Measurements from ENCODE around the gene TNRC18. TPM values are rescaled to one million over a fixed set of nuclear protein-coding genes. Genes with fewer than 3 reads are reported as not detected.
"Not testable (repeated sequence)": the region's sequence is repeated elsewhere in the genome, so short reads cannot be mapped to it uniquely, and the experiment has no call there.

TNRC18 gene
- 1 to 10 TPM in 2 of 3 donors, under 1 TPM in 1; 0.42 to 4.1 (median 1.0) TPM for polyA plus RNA-seq

- Mint-ChIP-seq H3K9me3 (peaks cover 0 to 3% (median 0%) of the 10 kb centered on the region in 6 donors), H3K36me3 (peaks cover 0 to 1% (median 0%) of the 10 kb centered on the region in 3 donors), H3K4me3 (peak within 1 kb of the TSS; percentile 84 to 91 (median 85)), H3K27ac (peak within 1 kb of the TSS in 4 of 6 donors; percentile 40 to 85 (median 69)), H3K27me3 (ENCODE audit: low read depth in 3 of 3) (peaks cover 36 to 57% (median 39%) of the 10 kb centered on the region in 3 donors), H3K4me1 (peaks cover 34 to 38% of the 10 kb centered on the region in 2 donors)
- DNase-seq = peak; percentile 47 to 48 (median 47)
These were observed at the start of gene TNRC18 for GRCh38 chr7:5423306-5423975. Gene TNRC18 (minus strand): TSS chr7:5423834. CDS start chr7:5421246, 2,588 bp downstream.

GRCh38 chr7:5472432-5473315 is 49.0 kb upstream of the TNRC18 start:
- Mint-ChIP-seq H3K9me3 (no peaks in the 10 kb centered on the region), H3K4me3 (no peak overlapping the region), H3K27ac (no peak overlapping the region), H3K27me3 (ENCODE audit: low read depth in 3 of 3) (peaks cover 0 to 6% (median 3%) of the 10 kb centered on the region in 3 donors), H3K4me1 (peaks cover 7 to 9% of the 10 kb centered on the region in 2 donors), H3K36me3 (peaks cover 0 to 8% (median 0%) of the 10 kb centered on the region in 3 donors)
- DNase-seq = no peak

GRCh38 chr7:5471623-5472022 is 48.0 kb upstream of the TNRC18 start:
- not testable (repeated sequence) for DNase-seq; H3K4me1 Mint-ChIP-seq; H3K36me3 Mint-ChIP-seq; H3K9me3 Mint-ChIP-seq; H3K27me3 Mint-ChIP-seq (ENCODE audit: low read depth in 3 of 3); H3K4me3 Mint-ChIP-seq
- H3K27ac Mint-ChIP-seq = peak overlapping the region in 1 of 6 donors; percentile 11

- H3K36me3 Mint-ChIP-seq = peaks cover 0 to 8% (median 0%) of the 10 kb centered on the region in 3 donors
- H3K27ac Mint-ChIP-seq = no peak overlapping the region
- no peaks in the 10 kb centered on the region for H3K4me1 Mint-ChIP-seq
- H3K4me3 Mint-ChIP-seq = no peak overlapping the region
- H3K27me3 Mint-ChIP-seq (ENCODE audit: low read depth in 3 of 3) = peaks cover 0 to 3% (median 2%) of the 10 kb centered on the region in 3 donors
- no peaks in the 10 kb centered on the region for H3K9me3 Mint-ChIP-seq
- no peak for DNase-seq
These were observed 47.2 kb upstream of the TNRC18 start for GRCh38 chr7:5470816-5471215.

GRCh38 chr7:5470167-5470532 is 46.5 kb upstream of the TNRC18 start:
- no peak for DNase-seq
- H3K27ac Mint-ChIP-seq = no peak overlapping the region
- no peaks in the 10 kb centered on the region for H3K4me1 Mint-ChIP-seq
- H3K9me3 Mint-ChIP-seq = no peaks in the 10 kb centered on the region
- H3K36me3 Mint-ChIP-seq = peaks cover 0 to 8% (median 0%) of the 10 kb centered on the region in 3 donors
- no peak overlapping the region for H3K4me3 Mint-ChIP-seq
- H3K27me3 Mint-ChIP-seq (ENCODE audit: low read depth in 3 of 3) = peaks cover 0 to 3% (median 2%) of the 10 kb centered on the region in 3 donors

- Mint-ChIP-seq H3K9me3 (no peaks in the 10 kb centered on the region), H3K36me3 (peaks cover 0 to 8% (median 0%) of the 10 kb centered on the region in 3 donors), H3K27me3 (ENCODE audit: low read depth in 3 of 3) (peaks cover 0 to 3% (median 2%) of the 10 kb centered on the region in 3 donors), H3K4me1 (no peaks in the 10 kb centered on the region), H3K4me3 (no peak overlapping the region), H3K27ac (peak overlapping the region in 1 of 6 donors; percentile 23)
- no peak for DNase-seq
These were observed 45.9 kb upstream of the TNRC18 start for GRCh38 chr7:5469375-5470166.

- Mint-ChIP-seq H3K27me3 (ENCODE audit: low read depth in 3 of 3) (peaks cover 0 to 2% (median 0%) of the 10 kb centered on the region in 3 donors), H3K9me3 (no peaks in the 10 kb centered on the region), H3K36me3 (peaks cover 0 to 8% (median 0%) of the 10 kb centered on the region in 3 donors), H3K27ac (no peak overlapping the region), H3K4me3 (no peak overlapping the region), H3K4me1 (no peaks in the 10 kb centered on the region)
- no peak for DNase-seq
These were observed 44.0 kb upstream of the TNRC18 start for GRCh38 chr7:5467645-5468044.

- peaks cover 0 to 8% (median 0%) of the 10 kb centered on the region in 3 donors for H3K36me3 Mint-ChIP-seq
- DNase-seq = no peak
- H3K9me3 Mint-ChIP-seq = no peaks in the 10 kb centered on the region
- peaks cover 0 to 2% (median 0%) of the 10 kb centered on the region in 3 donors for H3K27me3 Mint-ChIP-seq (ENCODE audit: low read depth in 3 of 3)
- peaks cover 0 to 5% of the 10 kb centered on the region in 2 donors for H3K4me1 Mint-ChIP-seq
- H3K27ac Mint-ChIP-seq = no peak overlapping the region
- H3K4me3 Mint-ChIP-seq = no peak overlapping the region
These were observed 42.9 kb upstream of the TNRC18 start for GRCh38 chr7:5466551-5466950.

GRCh38 chr7:5463031-5463430 is 39.4 kb upstream of the TNRC18 start:
- Mint-ChIP-seq H3K36me3 (peaks cover 0 to 3% (median 0%) of the 10 kb centered on the region in 3 donors), H3K9me3 (no peaks in the 10 kb centered on the region), H3K4me1 (peaks cover 0 to 5% of the 10 kb centered on the region in 2 donors), H3K27ac (no peak overlapping the region), H3K27me3 (ENCODE audit: low read depth in 3 of 3) (peaks cover 0 to 2% (median 0%) of the 10 kb centered on the region in 3 donors), H3K4me3 (no peak overlapping the region)
- DNase-seq = no peak

GRCh38 chr7:5462216-5462615 is 38.6 kb upstream of the TNRC18 start:
- no peak for DNase-seq
- H3K27ac Mint-ChIP-seq = no peak overlapping the region
- H3K4me3 Mint-ChIP-seq = peak overlapping the region in 2 of 5 donors; percentile 4 to 17
- peaks cover 0 to 2% (median 0%) of the 10 kb centered on the region in 3 donors for H3K27me3 Mint-ChIP-seq (ENCODE audit: low read depth in 3 of 3)
- peaks cover 0 to 5% of the 10 kb centered on the region in 2 donors for H3K4me1 Mint-ChIP-seq
- no peaks in the 10 kb centered on the region for H3K9me3 Mint-ChIP-seq
- peaks cover 0 to 3% (median 0%) of the 10 kb centered on the region in 3 donors for H3K36me3 Mint-ChIP-seq

- Mint-ChIP-seq H3K4me1 (peaks cover 2 to 5% of the 10 kb centered on the region in 2 donors), H3K4me3 (no peak overlapping the region), H3K36me3 (peaks cover 0 to 3% (median 0%) of the 10 kb centered on the region in 3 donors), H3K27me3 (ENCODE audit: low read depth in 3 of 3) (peaks cover 2 to 6% (median 2%) of the 10 kb centered on the region in 3 donors), H3K9me3 (no peaks in the 10 kb centered on the region), H3K27ac (no peak overlapping the region)
- no peak for DNase-seq
These were observed 35.4 kb upstream of the TNRC18 start for GRCh38 chr7:5458921-5459480.

- H3K36me3 Mint-ChIP-seq = peaks cover 0 to 4% (median 3%) of the 10 kb centered on the region in 3 donors
- no peak overlapping the region for H3K27ac Mint-ChIP-seq
- no peak overlapping the region for H3K4me3 Mint-ChIP-seq
- H3K9me3 Mint-ChIP-seq = no peaks in the 10 kb centered on the region
- peaks cover 2 to 3% of the 10 kb centered on the region in 2 donors for H3K4me1 Mint-ChIP-seq
- DNase-seq = no peak
- H3K27me3 Mint-ChIP-seq (ENCODE audit: low read depth in 3 of 3) = peaks cover 2 to 6% (median 2%) of the 10 kb centered on the region in 3 donors
These were observed 33.7 kb upstream of the TNRC18 start for GRCh38 chr7:5457245-5457735.

- Mint-ChIP-seq H3K27ac (no peak overlapping the region), H3K4me1 (peaks cover 0 to 2% of the 10 kb centered on the region in 2 donors), H3K27me3 (ENCODE audit: low read depth in 3 of 3) (peaks cover 2 to 6% (median 2%) of the 10 kb centered on the region in 3 donors)
These were observed 32.8 kb upstream of the TNRC18 start for GRCh38 chr7:5456409-5456808.

More at GRCh38 chr7:5456409-5456808, 32.8 kb upstream of the TNRC18 start:
- Mint-ChIP-seq H3K9me3 (no peaks in the 10 kb centered on the region), H3K4me3 (no peak overlapping the region), H3K36me3 (peaks cover 0 to 4% (median 3%) of the 10 kb centered on the region in 3 donors)
- DNase-seq = no peak
